HG02763 (cell line): ENCODE data around the gene VSIR.

ENCODE experiments used
- ATAC-seq: cut with Tn5 transposase; IDR thresholded peaks from one replicate; pipeline ENCODE4 v1.9.1; 2021; ENCODE audit warnings: mild to moderate bottlenecking, moderate library complexity; ENCODE audit not compliant: unreplicated experiment

The VSIR gene

GRCh38 chr10:71698737-71699136 lies 74.6 kb downstream of the VSIR start:
- ATAC-seq: no peak

GRCh38 chr10:71697938-71698709 lies 75.2 kb downstream of the VSIR start:
- ATAC-seq: no peak
